Non-pigmented ciliary epithelial cell (primary cell): ENCODE results near the gene REM1.
A peak's percentile ranks its signal among the peaks of the same experiment; 100 is the strongest.
"Not testable (repeated sequence)": the region's sequence is repeated elsewhere in the genome, so short reads cannot be mapped to it uniquely, and the experiment has no call there.

Source experiments
- DNase-seq: peaks from one replicate; pipeline ENCODE4 v3.0.0-alpha.2; 2010; ENCODE audit warnings: low read depth

REM1 gene

DNA sequence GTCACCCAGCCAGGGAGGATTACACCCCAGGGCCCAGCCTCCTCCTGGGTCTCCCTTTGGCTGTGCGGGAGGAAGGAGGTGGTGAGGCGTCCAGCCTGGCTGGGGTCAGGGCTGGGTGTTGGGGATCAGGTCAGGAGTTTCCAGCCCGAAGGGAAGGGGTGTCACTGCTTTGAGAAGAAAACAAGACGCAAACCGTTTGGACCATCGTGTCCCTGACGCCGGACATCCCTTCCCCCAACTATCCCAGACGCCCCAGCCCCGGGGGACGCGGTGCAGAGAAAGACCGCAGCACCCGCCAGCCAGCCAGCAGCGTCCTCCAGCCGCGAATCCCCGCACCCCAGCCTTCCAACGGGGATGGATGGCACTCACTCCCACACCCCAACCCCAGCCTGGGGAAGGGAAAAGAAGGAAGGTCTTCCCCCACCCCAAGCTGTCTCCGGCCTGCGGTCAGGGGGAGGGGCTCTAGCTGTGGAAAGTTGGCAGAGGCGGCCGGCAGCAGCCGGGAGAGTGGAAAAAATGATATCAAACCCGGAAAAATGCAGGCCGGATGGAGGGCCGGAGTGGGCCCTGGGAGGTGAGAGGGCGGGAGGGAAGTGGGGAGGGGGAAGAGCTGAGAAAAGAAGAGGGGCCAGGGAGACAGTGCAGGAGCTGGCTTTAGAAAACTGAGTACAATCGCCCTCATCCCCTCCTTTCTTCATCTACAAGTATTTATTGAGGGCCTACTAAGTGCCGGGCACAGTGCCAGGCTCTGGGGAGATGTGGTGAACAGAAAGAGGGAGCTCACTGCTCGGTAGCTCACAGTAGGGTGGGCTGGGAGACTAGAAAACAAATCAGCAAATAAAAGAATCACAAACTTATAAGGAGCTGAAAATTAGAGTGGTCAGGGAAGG lies 10.6 kb downstream of the REM1 start:
- DNase-seq = no peak

DNA sequence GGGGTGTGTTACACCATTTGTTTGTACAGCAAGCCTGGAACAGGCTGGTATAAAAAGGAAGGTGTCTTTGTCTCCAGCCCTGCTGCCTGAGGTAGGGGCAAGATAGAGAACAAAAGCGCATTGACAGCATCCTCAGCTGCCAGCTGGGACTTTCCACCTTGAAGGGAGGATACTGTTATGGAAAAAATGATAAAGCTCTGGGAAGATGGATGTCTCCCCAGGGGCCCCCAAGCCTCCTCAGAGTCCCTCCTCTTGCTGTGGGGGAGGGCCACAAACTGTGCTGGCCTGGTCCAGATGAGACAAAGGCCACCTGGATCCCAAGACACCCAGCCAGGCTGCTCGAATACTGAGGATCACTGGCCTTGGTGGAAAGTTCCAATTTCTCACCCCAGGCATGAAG lies 13.0 kb downstream of the REM1 start:
- no peak for DNase-seq

DNA sequence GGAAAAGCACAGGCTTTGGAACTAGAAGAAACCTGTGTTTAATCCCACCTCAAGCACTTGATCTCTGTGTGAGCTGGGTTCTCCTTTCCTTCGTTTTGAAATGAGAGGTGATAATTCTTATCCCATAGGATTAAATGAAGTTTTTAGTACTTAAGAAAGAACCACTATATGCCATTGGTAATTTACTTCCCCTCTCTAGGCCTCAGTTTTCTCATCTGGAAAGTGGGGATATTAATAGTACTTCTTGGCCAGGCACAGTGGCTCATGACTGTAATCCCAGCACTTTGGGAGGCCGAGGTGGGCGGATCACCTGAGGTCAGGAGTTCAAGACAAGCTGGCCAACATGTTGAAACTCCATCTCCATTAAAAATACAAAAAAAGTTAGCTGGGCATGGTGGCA lies 14.1 kb downstream of the REM1 start:
- no peak for DNase-seq

DNA sequence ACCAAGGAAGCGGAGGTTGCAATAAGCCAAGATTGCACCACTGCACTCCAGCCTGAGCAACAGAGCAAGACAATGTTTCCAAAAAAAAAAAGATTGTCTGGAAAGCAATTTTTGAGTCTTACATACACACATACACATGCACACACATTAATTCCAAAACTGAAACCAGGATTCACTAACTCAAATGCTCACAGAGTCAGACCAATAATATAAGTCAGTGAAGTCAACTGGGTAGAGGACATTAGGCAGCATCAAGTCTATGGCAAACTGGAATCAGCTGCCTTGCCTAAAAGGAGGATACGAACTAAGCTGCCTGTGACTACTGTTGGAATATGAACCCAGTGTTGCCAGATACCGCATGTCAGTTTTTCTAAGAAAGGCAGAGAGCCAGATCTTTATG lies 15.7 kb downstream of the REM1 start:
- no peak for DNase-seq

DNA sequence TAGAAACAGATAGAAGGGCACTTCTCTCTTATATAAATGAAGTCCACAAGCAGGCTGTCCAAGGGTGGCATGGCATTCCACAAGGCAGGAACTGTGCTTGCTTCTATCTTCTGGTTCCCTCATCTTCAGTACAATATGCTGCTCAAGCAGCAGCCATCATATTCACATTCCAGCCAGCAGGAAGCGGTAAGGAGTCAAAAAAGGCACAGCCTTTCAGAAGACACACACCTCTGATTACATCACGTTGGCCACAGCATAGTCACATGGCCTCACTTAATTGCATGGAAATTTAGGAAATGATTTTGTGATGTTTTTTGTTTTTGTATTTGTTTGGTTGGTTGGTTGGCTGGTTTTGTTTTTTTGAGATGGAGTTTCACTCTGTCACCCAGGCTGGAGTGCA lies 19.0 kb downstream of the REM1 start:
- no peak for DNase-seq

DNA sequence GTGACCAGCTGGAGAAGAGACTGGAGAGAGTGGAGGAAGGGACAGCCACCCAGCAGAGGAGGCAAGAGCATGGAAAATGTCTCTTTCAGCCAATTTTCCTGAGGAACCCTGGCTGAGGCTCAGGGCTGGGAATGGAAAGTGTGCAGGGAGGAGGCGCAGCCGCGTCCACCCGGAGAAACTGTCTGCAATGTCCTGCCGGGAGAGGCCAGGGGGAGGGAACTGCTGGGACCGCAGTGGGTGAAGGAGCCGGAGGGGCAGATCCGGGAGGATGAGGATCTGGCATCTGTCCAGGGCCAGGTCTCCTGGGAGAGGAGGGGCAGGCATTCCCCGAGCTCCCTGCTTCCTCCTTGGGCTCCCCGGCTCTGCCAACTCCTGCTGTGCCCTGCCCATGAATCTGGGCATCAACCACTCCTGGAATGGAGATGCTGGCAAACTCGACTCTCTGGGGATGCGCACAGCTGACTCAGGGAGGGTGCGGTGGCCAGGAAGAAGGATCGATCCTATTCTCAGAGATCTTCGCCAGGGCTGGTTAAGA lies 21.7 kb downstream of the REM1 start:
- no peak for DNase-seq

DNA sequence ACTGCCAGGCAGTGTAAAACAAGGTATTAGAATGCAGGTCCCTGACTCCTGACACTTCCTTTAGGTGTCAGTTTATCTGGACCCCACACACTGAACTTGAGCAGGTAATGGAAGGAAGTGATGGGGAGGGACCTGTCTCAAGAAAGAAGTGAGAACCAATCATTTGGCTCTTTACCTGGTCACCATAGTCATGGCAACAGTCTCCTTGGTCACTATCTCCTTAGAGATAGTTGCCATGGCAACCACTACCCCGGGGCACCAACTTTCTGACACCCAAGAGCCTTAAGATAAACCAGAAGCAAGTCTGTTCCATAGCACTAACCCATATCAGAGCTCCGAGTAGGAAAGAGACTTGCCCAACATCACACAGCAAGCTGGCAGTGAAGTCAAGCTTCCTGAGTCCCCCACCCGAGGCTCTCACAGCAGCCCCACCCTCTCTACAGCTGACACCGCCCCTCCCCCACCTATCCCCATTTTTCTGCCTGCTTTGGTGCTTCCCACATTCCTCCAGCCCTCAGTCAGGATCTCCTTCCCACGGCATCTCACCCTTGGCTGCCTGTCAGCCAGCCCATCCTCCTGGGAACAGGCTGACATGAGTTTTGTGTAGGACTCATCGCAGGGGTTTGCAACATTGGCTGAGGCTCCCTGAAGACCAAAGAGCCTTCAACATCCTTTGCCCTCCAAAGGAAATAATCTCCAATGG lies 22.9 kb downstream of the REM1 start:
- DNase-seq = no peak

DNA sequence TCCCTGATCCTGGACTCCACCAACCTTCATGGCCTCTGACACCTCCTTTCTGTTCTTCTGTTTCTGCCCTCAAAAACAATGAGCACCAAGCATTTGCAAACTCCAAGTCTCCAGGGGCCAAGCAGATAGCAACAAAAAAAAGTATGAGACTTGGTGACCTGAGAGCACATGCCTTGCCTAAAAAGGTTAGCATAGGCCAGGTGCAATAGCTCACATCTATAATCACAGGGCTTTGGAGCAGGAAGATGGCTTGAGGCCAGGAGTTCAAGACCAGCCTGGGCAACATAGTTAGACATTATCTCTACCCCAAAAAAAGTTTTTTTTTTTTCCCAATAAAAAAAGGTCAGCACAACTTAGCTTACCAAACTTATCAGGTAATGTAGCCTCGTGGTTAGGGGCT lies 25.4 kb downstream of the REM1 start:
- DNase-seq = no peak

DNA sequence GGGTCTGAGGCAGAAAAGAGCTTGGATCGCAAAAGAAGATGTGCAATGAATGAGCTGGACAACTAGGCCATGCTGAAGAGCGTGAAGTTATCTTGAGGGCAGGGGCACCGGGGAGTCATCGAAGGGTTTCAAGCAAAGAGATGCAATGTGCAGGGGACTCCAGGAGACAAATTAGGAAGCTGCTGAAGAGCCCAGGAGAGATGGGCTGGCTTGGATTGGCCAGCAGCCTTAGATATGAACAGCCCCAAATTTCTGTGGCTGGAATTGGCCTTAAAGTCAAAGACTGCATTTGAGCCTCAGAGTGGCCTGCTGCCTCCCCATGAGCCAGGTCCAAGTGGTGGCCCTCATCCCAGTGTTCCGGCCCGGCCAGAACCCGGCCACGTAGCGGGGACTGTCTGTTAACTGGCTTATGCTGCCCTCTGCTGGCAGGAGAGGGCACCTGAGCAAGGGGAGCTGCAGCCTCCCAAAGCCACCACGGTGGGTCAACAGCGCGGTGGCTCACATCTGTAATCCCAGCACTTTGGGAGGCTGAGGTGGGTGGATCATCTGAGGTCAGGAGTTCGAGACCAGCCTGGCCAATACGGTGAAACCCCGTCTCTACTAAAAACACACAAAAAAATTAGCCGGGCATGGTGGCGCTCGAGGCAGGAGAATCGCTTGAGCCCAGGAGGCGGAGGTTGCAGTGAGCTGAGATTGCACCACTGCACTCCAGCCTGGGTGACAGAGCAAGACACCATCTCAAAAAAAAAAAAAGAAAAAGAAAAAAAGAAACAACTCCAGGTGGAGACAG lies 28.0 kb downstream of the REM1 start:
- not testable (repeated sequence) for DNase-seq

DNA sequence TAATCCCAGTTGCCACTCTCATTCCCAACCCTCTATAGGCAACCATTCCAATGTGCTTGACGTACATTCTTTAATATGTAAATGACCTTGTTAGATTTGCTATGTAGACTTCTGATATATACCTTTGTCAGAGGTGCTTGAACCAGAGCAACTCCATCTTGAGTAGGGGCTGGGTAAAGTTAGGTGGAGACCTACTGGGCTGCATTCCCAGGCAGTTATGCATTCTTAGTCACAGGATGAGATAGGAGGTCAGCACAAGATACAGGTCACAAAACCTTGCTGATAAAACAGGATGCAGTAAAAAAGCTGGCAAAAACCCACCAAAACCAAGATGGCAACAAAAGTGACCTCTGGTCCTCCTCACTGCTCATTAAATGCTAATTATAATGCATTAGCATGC lies 30.8 kb downstream of the REM1 start:
- DNase-seq = no peak

DNA sequence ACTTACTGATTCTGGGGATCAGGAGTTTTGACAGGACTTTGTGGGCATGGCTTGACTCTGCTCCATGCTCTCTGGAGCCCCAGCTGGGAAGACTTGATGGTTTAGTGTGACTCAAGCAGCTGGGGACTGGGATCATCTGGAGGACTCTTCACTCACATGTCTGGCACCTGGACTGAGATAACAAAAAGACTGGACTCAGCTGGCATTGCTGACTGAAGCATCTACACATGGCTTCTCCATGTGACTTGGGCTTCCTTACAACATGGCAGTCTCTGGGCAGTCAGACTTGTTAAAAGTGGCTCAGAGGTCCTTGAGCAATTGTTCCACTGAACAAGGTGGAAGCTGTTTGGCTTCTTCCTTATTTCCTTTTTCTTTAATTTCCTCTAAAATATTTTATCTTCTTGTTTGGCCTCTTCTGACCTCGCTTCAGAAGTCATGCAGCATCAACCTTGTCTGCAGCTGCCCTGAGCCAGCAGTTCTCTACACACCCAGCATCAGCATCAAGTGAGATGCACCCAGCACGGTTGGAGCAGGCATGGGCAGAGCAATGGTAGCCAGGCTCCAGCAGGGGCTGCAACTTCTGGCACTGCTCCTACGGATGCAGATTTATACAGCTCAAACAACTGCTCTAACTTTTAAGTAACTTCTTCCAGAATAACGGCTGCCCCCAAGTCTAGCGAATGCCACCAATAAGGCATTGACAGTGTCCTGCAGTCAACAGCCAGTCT lies 33.6 kb downstream of the REM1 start:
- no peak for DNase-seq

DNA sequence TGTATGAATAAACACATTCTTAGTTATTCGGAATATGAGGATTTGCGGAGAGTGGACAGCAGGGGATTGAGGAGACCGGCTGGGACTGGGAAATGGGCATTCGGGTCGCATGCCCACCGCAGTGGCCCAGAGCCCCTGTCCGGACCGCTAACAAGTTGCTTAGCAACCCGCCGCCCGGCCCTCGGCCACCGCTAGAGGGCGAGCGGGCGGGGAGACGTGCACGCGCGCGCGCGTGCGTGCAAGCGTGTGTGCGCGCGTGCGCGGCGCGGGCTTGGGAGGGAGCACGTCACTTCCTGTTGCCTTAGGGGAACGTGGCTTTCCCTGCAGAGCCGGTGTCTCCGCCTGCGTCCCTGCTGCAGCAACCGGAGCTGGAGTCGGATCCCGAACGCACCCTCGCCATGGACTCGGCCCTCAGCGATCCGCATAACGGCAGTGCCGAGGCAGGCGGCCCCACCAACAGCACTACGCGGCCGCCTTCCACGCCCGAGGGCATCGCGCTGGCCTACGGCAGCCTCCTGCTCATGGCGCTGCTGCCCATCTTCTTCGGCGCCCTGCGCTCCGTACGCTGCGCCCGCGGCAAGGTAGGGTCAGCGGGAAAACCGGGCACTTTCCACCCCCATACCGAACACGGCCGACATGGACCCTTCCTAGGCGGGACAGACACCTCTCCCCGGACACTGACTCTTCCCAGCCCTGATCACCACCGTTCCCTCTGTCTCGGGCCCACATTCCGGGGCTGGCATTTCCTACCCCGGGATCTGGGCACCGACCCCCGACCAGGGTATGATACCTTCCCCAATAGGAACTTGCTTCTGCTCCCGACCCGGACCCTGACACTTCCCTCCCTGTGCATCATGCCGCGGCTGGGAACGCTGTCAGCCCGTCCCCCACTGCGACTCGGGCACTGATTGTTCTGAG lies 39.3 kb downstream of the REM1 start, which contains the start of gene HM13:
Gene HM13 (plus strand): TSS at position 289 of the 918 bp plus-strand sequence. CDS start 110 bp downstream, at position 399.
- peak; percentile 73 for DNase-seq

DNA sequence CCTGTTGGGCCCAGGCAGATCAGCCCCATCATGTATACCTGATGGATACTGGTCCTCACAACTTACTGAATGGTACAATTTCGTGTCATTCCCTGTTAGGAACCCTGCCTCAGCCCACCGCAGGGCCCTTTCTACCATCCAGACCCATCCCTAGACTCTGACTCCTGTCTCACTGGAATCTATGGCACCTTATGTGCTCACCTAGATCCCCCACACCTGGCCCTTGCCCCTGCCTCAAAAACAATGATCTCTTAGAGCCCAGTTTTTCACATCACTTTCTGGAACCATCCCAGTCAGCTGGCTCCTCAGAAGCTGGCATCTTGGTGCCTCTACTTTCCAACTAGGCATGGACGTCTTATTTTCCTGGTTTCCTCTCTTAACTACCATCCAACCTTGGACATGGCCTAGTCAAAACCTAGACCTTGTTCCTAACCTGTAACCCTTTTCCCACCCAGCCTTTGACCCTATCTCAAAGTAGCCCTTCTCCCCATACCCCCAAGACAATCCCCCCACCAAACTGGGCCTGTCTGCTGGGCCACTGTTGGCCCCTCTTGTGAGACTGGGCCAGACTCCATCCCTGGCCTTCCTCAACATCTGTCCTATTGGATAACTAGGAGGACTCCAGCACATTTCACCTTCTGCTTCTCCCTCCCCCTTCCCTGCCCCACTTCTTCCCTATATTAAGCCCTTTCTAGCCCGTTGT lies 40.1 kb downstream of the REM1 start:
- no peak for DNase-seq

DNA sequence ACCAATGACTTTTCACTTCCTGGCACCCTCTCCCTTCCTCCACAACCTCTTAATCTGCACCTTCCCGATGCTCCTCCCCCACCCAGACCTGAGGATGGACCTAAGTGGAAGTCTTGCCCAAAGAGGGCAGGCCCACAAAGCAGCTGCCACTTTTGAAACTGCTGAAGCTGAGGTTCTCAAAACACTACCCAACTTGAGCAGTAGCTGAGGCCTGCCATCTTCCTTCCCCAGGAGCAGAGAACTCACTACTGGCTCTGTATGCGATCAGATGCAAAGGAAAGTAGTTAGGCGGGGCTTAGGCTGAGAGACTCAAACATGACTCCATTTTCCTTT lies 40.7 kb downstream of the REM1 start:
- DNase-seq = no peak

DNA sequence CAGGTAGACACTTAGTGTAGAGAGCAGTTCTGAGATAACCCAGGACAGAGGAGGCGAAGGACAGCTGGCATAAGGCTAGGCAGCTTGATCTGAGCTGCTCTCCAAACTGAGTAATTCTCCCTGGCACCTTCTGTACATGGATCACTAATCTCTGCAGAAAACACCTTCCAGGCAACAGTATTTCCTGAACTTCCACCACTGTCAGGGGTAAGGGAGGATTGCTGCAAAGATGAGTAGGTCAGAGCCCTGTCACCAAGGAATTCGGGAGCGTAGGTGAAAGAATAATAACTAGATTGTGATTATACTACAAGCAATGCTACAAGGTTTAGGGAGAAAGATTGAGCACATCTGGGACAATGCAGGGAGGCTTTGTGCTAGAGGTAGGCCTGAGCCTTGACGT lies 41.1 kb downstream of the REM1 start:
- DNase-seq = no peak

DNA sequence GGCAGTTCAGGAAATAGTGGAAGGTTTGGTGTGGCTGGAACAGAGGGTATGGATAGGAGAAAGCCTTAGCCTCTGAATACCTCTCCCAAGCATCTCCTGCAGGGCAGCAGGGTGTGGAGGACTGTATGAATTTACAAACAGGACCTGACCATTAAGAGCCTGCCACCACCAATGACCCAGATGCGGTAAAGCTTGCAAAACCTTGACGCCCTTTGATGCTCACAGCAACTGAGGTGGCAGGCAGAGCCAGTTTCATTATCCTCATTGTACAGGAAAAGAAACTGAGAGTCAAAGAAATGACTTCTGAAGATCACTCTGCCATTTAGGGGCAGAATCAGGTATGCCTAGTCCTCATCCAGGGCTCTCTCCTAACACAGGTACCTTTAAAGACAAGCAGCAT lies 41.6 kb downstream of the REM1 start:
- DNase-seq = no peak

DNA sequence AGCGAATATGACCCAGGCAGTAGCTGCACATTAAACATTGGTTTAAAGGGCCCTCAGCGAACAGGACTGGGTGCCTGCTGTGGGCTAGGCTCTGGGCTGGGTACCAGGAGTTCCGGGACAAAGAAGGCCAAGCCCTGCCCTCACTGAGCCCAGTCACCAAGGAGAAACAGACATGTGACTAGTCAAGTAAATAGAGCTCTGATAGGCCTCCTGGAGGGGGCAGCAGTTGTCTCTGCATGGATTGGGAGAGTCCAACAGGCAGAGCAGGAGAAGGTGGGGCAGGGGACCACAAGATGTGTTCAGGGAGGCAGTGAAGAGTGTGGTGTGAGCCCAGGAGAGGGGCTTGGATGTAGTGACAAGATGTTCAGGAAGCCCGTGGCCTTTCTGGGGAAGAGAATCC lies 42.3 kb downstream of the REM1 start:
- no peak for DNase-seq

DNA sequence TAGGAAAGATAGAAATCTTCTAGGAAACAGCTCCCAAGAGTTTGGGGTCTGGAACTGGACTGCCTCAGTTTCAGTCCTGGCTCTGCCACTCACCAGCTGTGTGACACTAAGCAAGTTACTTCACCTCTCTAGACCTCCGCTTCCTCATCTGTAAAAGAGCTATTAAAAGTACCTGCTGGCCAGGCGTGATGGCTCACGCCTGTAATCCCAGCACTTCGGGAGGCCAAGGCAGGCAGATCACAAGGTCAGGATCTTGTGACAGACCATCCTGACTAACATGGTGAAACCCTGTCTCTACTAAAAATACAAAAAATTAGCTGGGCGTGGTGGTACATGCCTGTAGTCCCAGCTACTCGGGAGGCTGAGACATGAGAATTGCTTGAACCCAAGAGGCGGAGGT lies 46.2 kb downstream of the REM1 start:
- not testable (repeated sequence) for DNase-seq

DNA sequence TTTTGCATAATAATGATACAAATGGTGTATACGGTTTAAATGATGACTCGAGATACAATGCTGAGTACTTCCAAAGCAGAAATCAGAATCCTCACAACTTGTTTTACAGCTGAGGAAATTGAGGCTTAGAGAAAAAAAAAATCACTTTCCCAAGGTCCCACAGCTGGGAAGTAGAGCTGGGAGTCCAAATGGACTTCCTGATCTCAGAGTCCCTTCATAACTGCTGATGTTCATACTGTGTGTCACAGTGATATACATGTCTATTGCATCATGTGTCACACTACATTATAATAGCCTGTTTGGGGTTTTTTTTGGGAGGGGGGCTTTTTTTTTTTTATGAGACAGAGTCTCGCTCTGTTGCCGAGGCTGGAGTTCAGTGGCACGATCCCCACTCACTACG lies 47.6 kb downstream of the REM1 start:
- DNase-seq = no peak
